Measurements from ENCODE around the gene ITPR1.

ITPR1 gene

DNA sequence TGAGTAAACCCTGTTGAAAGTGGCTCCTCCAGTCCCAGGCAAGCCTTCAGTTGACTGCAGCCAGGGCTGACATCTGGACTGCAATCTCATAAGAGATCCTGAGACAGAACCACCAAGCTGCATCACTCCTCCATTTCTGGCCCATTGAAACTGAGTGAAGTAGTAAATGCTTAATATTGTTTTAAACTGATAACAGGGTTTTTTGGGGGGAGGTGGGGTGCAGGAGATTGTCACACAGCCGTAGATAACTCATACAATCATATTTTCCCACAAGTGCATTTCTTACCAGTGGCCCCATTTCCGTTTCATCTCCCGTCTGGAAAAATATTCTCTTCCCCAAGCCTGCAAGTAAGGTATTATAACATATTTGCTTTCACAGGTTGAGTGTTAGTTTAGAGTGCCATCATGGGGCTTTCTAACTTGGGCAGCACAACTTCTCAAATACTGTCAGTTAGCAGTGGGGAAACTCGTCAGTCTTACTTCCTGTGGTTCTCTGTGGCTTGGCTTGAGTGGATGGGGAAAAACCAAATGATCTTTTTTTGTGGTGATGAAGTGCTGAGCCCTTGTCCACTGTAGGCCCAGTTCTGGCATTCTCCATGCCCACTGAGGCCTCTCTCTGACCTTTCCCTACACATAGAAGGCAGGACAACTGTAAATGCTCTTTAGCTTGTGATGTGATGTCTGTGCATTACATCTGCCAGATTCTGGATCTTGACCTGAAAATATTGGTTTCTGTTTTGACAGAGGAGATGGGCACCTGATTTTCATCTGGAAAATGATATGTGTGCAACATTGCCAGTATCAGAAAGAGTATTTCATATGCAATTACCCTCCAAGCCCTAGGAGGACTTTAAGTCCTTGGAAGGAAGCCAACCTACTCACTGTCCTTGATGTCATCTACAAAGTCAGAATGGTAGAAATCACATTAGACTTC is 396.0 kb downstream of the ITPR1 start:
- no peak for DNase-seq (ENCODE audit: low read depth in 2 of 2)

DNA sequence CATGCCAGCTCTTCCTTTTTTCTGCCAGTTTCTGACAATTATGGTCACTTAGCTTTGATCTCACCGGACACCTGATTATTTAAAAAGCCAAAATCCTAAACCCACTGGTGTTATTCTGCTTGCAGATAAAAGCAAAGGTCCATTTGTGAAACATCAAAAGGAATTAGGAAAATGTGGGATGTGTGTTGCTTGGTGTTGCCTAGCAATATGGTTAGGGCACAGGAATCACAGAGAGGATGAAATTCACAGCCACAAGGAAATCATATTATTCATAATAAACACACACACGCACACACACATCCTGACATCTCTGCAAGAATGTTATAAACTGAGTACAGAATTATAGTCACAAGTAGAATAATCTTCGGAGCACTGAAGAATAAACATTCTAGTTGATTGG is 396.7 kb downstream of the ITPR1 start:
- no peak for DNase-seq (ENCODE audit: low read depth in 2 of 2)

DNA sequence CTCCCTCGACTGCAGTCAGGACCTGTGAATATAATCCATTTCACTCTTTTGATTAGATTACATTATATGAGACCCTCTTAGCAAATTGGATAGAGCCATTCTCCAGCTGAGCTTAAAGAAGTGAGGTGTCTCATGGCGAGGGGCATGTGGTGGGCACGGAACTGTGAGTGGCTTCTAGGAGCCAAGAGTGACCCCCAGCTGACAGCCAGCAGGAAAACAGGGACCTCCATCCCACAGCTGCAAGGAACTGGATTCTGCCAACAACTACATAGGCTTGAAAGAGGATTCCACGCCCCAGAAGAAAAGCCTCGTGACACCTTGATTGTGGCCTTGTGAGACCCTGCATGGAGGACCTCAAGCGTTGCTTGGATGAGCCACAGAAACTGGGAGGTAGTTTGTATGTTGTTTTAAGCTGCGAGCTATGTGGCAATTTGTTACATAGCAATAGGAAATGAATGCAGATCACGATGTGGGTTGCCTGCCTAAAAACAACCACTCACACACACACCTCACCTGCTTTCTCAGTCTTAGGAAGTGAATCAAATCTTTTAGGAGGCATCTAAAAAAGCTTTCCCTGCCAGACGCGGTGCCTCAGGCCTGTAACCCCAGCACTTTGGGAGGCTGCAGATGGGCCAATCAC is 401.9 kb downstream of the ITPR1 start:
- DNase-seq (ENCODE audit: low read depth in 2 of 2), result no peak

DNA sequence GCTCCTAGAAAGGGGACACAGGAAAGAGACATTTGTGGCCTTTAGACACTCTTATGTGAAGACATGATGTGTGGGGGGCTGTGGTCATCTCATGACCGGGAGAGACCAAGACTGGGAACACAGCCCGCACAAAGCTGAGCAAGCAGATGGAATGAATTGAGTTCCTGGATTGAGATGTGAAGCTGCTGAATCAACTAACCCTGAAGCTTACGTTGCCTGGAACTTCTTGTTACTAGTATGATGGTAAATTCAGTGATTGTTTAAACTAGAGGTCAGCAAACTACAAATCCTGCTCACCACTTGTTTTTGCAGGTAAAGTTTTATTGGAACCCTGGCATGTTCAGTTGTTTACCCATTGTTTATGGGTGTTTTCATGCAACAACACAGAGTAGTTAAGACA is 402.7 kb downstream of the ITPR1 start:
- DNase-seq (ENCODE audit: low read depth in 2 of 2), result no peak
